HG03432 (cell line): Measurements from ENCODE around the gene TUFT1.
"Not testable (repeated sequence)": the region's sequence is repeated elsewhere in the genome, so short reads cannot be mapped to it uniquely, and the experiment has no call there.

ENCODE experiments used
- ATAC-seq: cut with Tn5 transposase; IDR thresholded peaks from one replicate; pipeline ENCODE4 v1.9.1; 2021; ENCODE audit warnings: mild to moderate bottlenecking, moderate library complexity; ENCODE audit not compliant: unreplicated experiment

Gene TUFT1

DNA sequence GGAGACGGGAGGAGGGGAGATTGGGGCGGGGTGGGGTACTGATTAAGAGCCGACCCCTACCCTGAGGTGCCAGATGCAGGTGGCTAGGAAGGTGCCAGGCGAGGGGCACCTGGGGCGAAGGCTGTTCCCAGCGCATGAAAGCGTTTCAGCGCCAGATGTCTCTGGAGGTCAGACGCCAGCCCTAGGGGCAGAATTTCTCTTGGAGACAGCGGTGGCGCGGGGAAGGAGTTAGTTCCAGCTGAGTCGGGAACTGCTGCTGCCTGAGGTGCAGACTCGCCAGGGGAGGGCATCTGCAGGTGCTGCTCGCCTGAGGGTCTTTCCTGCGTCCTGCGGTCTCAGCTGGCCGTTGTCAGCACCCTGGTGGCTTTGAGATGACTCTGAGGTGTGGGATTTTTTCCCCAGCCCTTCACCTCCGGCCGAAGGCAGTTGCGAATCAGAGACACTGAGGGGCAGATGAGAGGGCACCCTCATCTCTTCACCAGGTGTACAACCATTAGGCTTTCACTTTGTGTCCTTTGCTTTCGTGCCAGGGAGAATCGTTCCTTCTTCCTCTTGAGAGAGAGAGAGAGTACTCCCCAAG lies 28.4 kb upstream of the TUFT1 start:
- peak; percentile 13 for ATAC-seq

- ATAC-seq: no peak
Measured at GRCh38 chr1:151512326-151512725, 27.8 kb upstream of the TUFT1 start.

GRCh38 chr1:151512801-151513625 lies 27.1 kb upstream of the TUFT1 start:
- ATAC-seq: no peak

DNA sequence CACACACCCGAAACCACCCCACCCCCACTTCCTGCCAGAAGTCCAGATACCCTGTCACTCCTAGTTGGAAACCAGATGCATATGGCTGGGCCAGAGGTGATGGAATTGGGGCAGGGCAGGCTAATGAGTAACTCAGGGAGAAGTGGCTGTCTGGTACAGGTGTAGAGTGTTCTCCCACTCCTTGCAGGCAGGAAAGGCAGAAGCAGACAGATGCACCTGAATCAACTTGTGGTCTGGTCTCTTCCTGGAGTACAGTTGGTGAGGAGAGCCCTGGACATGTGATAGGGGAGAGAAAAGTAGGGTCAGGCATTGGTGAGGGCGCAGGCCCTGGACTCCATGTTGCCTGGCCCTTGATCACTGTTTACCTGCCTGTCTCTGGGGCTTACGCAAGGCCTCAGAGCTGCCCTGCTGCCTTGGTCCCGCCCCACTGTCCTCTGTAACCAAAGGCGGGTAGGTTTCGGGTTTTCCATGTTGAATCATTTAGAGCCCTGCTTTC lies 26.4 kb upstream of the TUFT1 start:
- ATAC-seq: no peak

GRCh38 chr1:151514366-151514765 lies 25.7 kb upstream of the TUFT1 start:
- ATAC-seq: no peak

- ATAC-seq: no peak
Measured at GRCh38 chr1:151515265-151515664, 24.8 kb upstream of the TUFT1 start.

- ATAC-seq: no peak
Measured at GRCh38 chr1:151516031-151516511, 24.0 kb upstream of the TUFT1 start.

GRCh38 chr1:151518431-151518830 lies 21.7 kb upstream of the TUFT1 start:
- ATAC-seq: no peak

DNA sequence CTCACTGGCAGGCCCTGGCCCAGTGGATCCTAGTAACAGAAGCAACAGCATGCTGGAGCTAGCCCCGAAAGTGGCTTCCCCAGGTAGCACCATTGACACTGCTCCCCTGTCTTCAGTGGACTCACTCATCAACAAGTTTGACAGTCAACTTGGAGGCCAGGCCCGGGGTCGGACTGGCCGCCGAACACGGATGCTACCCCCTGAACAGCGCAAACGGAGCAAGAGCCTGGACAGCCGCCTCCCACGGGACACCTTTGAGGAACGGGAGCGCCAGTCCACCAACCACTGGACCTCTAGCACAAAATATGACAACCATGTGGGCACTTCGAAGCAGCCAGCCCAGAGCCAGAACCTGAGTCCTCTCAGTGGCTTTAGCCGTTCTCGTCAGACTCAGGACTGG lies 21.2 kb upstream of the TUFT1 start:
- ATAC-seq: no peak

DNA sequence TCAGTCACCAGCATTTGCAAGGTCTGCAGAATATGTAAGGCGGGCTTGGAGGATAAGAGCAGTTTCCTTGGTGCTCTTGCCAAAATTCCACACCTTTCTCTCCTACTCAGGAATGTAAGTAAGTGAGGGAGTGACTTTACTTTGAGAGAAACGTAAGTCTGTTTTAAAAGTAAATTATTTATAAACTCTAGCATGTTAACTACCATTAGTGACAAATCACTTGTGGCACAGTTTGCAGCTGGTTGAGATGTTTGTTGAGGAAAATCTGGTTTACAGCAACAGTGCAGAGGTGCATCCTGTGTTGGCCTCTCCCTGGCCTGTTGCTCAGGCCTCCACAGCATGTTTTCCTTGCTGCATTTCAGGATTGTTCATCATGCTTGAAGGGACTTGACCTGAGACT lies 20.4 kb upstream of the TUFT1 start:
- no peak for ATAC-seq

GRCh38 chr1:151520359-151520758 lies 19.8 kb upstream of the TUFT1 start:
- ATAC-seq: no peak

DNA sequence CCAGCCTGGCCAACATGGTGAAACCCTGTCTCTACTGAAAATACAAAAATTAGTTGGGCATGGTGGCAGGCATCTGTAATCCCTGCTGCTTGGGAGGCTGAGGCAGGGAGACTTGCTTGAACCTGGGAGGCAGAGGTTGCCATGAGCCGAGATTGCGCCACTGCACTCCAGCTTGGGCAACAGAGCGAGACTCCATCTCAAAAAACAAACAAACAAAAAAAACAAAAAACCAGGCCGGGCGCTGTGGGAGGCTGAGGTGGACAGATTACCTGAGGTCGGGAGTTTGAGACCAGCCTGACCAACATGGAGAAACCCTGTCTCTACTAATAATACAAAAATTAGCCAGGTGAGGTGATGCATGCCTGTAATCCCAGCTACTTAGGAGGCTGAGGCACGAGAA lies 17.7 kb upstream of the TUFT1 start:
- ATAC-seq: not testable (repeated sequence)

DNA sequence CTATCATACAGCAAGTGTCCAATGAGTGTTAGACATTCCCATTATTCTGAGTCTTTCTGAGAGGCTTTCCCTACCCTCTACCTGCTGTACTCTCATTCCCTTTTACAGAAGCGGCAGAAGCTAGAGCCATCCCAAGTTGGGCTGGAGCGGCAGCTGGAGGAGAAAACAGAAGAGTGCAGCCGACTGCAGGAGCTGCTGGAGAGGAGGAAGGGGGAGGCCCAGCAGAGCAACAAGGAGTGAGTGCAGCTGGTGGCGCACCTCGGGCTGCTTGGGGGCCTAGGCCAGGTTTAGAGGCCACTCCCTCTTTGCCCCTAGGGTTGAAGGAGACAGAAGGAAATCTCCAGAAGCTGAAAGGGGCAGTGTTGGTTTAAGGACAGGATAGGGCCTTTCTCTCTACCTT lies 16.8 kb upstream of the TUFT1 start:
- no peak for ATAC-seq

DNA sequence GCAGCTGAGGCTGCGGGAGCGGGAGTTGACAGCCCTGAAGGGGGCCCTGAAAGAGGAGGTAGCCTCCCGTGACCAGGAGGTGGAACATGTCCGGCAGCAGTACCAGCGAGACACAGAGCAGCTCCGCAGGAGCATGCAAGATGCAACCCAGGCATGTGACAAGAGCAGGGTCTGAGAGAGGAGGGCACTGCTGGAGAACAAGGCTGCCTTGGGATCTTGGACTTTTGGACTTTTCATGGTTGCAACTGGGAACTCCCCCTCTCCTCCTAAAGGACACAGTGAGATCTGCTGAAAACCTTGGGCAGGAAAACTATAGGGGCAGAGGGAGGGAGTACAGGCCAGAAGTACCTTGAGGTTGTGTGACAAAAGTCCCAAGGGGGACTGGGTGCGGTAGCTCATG lies 15.4 kb upstream of the TUFT1 start:
- no peak for ATAC-seq

DNA sequence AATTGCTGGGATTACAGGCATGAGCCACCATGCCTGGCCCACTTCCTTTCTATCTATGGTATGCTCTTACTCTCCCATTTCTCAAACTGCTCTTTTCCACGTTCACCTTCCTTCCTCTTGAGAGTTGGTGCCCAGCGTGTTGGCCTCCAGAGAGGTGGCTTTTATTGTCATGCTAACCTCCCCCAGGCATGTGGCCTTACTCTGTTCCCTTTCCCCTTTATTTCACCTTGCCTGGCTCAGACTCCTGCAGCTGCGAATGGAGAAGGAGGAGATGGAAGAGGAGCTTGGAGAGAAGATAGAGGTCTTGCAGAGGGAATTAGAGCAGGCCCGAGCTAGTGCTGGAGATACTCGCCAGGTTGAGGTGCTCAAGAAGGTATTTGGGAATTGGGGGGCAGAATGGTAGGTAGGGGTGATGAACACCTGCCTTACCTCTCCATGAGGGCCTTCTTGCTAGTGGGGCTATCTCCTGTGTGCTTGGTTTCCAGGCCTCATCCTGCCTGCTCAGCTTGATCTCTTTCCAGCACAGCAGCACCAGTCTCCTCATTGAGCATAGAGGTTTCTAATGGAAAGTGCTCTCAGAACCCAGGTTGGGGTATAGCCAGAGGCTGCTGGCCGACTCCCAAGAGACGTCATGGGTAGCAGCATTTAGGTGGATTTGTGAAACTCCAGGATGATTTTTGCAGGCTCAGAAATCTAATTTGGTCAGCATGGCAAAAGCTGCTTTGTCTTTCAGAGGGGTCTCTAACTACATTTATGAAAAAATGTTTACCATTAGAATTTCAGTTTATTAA lies 13.2 kb upstream of the TUFT1 start:
- no peak for ATAC-seq

DNA sequence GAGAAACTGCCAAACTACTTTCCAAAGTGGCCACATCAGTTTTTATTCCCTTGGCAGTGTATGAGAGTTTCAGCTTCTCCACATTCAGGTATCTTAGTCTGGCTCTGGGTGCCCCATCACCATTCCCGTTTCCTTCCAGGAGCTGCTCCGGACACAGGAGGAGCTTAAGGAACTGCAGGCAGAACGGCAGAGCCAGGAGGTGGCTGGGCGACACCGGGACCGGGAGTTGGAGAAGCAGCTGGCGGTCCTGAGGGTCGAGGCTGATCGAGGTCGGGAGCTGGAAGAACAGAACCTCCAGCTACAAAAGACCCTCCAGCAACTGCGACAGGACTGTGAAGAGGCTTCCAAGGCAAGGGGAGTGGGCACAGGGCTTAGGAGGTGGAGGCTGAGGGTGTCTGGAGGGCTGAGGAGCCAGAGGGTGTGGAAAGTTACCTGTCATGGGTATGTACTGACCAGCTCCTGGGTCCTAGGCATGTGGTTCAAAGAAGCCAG lies 10.9 kb upstream of the TUFT1 start:
- no peak for ATAC-seq

DNA sequence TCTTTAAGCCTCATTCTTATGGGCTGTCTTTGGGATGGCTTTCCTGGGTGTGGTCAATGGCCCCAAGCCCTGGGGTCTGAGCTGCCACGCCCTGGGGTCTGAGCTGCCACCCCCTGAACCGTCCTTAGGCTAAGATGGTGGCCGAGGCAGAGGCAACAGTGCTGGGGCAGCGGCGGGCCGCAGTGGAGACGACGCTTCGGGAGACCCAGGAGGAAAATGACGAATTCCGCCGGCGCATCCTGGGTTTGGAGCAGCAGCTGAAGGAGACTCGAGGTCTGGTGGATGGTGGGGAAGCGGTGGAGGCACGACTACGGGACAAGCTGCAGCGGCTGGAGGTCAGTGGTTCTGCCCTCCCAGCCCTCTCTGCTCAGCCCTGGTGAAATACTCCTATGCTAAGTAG lies 10.3 kb upstream of the TUFT1 start:
- ATAC-seq: no peak

- no peak for ATAC-seq
Measured at GRCh38 chr1:151530461-151530860, 9.6 kb upstream of the TUFT1 start.

DNA sequence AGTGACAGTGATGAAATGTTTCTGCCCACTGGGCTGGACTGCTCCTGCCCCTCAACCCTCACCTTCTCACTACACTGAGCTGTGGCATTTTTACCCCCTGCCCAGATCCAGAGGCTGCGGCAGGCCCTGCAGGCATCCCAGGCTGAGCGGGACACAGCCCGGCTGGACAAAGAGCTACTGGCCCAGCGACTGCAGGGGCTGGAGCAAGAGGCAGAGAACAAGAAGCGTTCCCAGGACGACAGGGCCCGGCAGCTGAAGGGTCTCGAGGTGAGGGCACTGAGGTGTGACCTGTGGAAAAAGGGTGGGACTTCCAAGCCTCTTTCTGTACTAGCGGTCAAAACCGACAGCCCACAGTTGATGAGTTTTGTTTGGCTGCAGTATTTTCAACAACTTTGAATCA lies 6.2 kb upstream of the TUFT1 start:
- no peak for ATAC-seq

DNA sequence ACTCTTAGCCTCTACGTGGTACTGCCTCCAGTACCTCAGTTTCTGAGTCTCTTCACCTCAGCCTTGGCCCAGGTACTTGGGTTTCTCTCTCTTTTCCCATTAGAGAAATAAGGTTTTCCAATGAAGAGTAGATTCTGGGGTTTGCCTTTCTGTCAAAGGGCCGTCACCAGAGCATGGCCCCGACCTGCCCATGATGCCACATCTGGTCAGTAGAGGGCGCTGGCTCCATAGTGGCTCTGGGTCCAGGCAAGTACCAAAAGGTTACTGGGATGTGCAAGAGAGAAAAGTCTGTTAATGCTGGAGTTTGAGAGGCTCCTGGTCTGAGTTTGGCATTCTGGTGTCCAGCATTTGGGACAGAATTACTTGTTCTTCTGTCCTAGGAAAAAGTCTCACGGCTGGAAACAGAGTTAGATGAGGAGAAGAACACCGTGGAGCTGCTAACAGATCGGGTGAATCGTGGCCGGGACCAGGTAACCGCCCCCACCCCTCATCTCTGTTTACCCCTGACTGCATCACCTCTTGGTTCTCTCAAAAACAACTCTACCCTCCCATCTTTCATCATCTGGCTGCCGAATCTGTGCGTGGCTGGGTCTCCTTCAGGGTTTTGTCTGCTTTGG lies 5.3 kb upstream of the TUFT1 start:
- ATAC-seq: no peak
